Hepatocyte (in vitro differentiated cells): ENCODE measurements around the gene ZNF79.

ENCODE experiments used
- EZH2phosphoT487 ChIP-seq: fragments of 200-600 bp; sonication (generic); IDR thresholded peaks from one replicate; pipeline ENCODE4 v1.6.1; 2018; ENCODE audit warnings: antibody characterized with exemption, mild to moderate bottlenecking, low read depth, moderate library complexity; ENCODE audit not compliant: unreplicated experiment, severe bottlenecking
- TF ChIP-seq, protein P1 (sequence below): fragments of 200-600 bp; sonication (generic); IDR thresholded peaks from 2 replicates; pipeline ENCODE4 v1.5.1; 2016; ENCODE audit warnings: antibody characterized with exemption, mild to moderate bottlenecking; ENCODE audit not compliant: poor library complexity

DNA sequence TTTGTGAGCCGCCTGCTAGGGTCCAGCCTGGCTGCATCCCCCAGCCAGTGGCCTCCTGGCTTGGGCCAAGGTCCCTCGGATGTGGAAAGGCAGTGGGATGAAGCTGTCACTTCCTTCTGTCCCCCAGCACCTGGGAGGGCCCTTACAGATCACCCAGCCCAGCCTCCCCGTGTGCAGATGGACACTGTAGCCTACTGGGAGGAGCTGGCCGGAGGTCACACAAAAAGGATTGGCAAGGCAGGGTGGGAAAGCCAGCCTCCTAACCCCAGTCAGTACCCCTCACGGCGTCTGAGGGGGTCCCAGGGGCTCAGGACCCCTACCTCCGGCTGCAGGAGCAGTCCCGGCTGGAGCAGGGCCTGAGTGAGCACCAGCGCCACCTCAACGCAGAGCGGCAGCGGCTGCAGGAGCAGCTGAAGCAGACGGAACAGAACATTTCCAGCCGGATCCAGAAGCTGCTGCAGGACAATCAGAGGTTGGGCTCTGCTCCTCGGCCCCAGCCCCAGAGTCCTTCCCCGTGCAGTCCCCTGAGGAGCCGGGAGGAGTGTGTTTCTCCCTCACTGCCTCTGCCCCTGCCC, 55.4 kb downstream of the ZNF79 start:
- TF ChIP-seq, protein P1, sequence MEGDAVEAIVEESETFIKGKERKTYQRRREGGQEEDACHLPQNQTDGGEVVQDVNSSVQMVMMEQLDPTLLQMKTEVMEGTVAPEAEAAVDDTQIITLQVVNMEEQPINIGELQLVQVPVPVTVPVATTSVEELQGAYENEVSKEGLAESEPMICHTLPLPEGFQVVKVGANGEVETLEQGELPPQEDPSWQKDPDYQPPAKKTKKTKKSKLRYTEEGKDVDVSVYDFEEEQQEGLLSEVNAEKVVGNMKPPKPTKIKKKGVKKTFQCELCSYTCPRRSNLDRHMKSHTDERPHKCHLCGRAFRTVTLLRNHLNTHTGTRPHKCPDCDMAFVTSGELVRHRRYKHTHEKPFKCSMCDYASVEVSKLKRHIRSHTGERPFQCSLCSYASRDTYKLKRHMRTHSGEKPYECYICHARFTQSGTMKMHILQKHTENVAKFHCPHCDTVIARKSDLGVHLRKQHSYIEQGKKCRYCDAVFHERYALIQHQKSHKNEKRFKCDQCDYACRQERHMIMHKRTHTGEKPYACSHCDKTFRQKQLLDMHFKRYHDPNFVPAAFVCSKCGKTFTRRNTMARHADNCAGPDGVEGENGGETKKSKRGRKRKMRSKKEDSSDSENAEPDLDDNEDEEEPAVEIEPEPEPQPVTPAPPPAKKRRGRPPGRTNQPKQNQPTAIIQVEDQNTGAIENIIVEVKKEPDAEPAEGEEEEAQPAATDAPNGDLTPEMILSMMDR = no peak
- TF ChIP-seq EZH2phosphoT487 = no peak
